Activated CD8-positive, alpha-beta memory T cell treated with anti-CD3 and anti-CD28 coated beads for 48 hours (primary cell): Measurements from ENCODE around the gene TMPRSS2.
"Not testable (repeated sequence)": the region's sequence is repeated elsewhere in the genome, so short reads cannot be mapped to it uniquely, and the experiment has no call there.

ENCODE experiments used
- DNase-seq, 3 experiments: peaks; one replicate each; pipeline ENCODE4 v3.0.0-alpha.2; 2020; ENCODE audit warnings: low read depth in 2 of 3, low spot score in 2 of 3

Gene TMPRSS2

DNA sequence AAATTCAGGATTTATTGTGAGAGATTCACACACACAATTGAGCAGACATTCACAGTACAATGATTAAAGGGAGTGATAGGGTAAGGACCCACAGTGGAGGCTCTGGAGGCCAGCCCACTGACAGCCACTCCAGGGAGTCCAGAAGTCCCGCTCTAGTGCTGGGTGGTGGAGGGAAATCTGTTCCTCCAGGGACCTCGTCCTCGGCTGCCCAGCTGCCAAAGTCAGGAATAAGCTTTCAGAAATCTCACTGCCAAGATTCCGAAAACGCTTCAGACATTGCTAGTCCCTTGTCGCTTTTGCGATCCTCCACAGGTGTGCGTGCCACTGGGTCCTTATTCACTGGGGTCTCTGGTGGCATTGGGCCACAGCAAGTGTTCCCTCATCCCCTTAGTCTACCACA is 79.6 kb downstream of the TMPRSS2 start:
- DNase-seq, result no peak

DNA sequence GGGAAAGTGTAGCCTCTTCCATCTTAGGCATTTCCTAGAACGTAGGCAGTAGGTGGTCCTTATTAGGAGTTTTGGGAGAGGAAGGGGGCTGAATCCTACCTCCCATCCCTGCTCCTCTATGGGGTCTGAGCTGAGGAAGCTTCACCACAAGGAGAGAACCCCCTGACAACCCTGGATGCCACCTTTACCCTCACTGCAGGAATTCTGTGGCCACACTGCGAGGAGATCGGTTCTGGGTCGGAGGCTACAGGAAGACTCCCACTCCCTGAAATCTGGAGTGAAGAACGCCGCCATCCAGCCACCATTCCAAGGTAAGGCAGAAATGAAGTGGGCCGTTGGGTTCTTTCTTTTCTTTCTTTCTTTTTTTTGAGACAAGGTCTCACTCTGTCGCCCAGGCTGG is 80.4 kb downstream of the TMPRSS2 start:
- no peak for DNase-seq

DNA sequence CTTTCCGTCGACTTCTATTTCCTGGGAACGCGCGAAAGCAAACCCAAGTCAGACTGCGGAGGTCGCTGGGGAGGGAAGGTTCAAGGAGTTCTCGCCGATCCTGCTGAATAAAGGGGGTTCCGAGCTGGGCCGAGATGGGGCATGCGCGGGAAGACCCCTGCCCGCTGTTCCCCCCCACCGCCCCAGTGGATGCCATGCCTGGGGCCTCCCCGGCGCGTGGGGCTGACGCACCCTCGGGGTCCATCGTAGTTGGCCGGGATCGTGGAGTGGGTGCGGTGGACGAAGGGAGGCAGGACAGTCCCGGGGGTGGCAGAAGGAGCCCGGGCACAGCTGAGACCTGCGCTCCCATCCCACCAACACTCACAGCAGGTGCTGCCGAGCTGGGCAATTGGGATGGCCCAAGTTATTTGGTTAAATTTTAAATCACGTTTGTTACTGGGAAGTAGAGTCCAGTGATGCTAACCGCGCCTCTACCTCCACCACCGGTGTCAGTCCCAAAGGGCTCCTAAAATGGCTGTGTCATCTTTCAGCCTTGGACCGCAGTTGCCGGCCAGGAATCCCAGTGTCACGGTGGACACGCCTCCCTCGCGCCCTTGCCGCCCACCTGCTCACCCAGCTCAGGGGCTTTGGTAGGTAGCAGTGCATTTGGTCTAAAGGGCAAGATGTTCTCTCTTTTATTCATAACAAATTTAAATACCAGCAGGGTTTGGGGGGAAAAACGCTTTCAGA is 81.1 kb downstream of the TMPRSS2 start:
- no peak for DNase-seq

DNA sequence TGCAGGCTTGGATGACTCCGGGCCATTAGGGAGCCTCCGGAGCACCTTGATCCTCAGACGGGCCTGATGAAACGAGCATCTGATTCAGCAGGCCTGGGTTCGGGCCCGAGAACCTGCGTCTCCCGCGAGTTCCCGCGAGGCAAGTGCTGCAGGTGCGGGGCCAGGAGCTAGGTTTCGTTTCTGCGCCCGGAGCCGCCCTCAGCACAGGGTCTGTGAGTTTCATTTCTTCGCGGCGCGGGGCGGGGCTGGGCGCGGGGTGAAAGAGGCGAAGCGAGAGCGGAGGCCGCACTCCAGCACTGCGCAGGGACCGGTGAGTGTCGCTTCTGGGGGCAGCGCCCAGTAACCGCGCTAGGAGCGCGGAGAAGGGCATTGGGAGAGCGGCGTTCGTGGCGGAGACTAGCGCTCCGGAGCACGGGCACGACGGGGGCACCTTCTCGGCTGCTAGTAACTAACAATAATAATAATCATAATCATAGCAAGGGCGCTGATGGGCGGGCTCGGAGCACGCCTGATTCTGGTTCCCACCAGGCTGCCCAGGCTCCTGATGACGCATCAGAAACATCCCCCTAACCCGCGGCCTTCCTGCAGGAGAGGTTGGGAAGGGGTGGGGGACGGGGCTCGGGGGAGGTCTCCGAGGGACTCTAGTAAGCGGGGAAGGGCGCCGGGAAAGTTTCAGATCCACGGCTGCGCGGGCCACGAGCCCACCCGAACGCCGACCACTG is 81.8 kb downstream of the TMPRSS2 start, which contains the start of gene MX1:
MX1 (plus strand) TSS at position 286 of the 722 bp plus-strand sequence. CDS start 5,832 bp downstream, outside the sequence.
- peak; percentile 42 to 67 (median 51) for DNase-seq

DNA sequence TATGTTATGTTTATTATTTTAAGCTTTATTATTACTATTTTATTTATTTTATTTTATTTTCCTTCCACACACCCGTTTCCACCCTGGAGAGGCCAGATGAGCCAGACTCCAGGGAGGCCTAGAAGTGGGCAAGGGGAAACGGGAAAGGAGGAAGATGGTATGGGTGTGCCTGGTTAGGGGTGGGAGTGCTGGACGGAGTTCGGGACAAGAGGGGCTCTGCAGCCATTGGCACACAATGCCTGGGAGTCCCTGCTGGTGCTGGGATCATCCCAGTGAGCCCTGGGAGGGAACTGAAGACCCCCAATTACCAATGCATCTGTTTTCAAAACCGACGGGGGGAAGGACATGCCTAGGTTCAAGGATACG is 82.4 kb downstream of the TMPRSS2 start:
- no peak for DNase-seq

DNA sequence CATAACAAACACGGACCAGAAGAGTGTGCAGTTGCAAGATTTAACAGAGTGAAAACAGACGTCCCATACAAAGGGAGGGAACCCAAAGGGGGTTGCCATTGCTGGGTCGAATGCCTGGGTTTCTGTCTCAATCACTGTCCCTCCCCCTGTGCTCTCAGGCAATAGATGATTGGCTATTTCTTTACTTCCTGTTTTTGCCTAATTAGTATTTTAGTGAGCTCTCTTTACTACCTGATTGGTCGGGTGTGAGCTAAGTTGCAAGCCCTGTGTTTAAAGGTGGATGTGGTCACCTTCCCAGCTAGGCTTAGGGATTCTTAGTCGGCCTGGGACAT is 84.7 kb downstream of the TMPRSS2 start:
- DNase-seq, result not testable (repeated sequence)

DNA sequence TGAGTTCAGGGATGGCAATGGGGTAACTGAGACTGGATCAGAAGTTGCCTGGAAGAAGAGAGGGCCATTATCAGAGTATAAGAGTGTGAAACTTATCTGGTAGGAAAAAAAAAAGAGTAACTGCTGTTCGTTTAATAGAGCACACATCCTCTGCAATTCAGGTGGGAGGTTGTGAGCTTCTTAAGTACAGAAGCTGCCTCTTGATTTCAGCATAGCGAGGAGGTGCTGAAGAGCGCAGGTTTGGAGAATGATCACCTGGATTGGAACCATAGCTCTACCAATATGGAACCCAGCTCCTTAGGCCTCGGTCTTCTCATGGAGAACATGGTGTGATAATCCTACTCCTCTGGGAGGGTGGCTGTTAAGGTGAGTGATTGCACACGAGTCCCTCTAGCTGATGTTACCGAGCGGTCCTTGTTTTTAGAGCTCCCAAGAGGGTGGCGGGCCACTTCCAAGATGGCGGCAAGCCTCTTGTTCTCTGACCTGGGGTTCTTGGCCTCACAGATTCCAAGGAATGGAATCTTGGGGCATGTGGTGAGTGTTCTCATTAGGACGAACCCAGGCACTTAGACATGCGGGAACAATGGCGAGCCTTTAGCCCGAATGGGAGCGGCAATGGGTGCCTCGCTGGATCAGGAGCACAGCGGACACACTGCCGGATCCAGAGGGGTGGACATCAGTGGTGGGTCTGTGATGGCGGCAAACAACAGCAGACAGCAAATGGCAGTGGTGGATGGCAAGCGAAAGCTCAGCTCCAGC is 85.2 kb downstream of the TMPRSS2 start:
- no peak for DNase-seq

DNA sequence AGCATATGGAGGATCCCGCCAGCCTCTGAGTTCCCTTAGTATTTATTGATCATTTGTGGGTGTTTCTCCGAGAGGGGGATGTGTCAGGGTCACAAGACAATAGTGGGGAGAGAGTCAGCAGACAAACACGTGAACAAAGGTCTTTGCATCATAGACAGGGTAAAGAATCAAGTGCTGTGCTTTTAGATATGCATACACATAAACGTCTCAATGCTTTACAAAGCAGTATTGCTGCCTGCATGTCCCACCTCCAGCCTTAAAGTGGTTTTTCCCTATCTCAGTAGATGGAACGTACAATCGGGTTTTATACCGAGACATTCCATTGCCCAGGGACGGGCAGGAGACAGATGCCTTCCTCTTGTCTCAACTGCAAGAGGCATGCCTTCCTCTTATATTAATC is 87.0 kb downstream of the TMPRSS2 start:
- not testable (repeated sequence) for DNase-seq

DNA sequence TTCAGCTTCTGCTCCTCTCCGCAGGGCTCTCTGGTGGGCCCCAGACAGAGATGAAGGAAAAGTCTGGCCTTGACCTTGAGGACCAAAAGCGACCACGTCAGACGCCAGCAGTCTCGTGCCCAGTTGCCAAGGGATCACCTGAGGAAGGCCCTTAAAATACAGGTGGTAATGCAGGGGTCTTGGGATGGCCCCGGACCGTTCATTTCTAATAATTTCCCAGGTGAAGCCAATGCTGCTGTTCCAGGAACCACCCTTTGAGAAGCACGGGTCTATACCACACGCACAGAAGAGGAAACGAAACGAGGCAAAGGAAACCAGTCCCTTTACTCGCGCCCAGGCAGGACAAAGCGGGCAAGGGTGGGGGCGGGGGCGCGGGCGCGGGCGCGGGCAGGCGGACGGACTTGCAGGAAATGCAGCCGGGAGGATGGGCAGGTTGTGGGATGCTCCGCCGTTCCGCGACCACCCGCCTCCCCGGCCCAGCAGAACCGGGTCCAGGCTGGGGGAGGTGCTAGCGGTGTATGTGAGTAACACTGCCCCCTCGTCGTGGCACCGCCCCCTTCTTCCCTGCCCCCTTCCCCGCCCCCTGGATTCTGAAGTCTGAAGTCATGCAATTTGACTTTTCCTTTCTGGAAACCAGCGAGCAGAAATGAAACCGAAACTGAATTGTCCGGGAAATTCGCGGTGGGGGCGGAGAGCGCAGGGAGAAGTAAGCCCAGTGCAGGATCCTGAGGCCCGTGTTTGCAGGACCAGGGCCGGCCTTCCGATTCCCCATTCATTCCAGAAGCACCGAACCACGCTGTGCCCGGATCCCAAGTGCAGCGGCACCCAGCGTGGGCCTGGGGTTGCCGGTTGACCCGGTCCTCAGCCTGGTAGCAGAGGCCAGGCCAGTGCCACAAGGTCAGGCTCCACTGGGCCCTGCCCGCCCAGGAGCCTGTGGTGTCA is 87.8 kb downstream of the TMPRSS2 start:
- DNase-seq, result peak in 1 of 3 experiments; percentile 18

DNA sequence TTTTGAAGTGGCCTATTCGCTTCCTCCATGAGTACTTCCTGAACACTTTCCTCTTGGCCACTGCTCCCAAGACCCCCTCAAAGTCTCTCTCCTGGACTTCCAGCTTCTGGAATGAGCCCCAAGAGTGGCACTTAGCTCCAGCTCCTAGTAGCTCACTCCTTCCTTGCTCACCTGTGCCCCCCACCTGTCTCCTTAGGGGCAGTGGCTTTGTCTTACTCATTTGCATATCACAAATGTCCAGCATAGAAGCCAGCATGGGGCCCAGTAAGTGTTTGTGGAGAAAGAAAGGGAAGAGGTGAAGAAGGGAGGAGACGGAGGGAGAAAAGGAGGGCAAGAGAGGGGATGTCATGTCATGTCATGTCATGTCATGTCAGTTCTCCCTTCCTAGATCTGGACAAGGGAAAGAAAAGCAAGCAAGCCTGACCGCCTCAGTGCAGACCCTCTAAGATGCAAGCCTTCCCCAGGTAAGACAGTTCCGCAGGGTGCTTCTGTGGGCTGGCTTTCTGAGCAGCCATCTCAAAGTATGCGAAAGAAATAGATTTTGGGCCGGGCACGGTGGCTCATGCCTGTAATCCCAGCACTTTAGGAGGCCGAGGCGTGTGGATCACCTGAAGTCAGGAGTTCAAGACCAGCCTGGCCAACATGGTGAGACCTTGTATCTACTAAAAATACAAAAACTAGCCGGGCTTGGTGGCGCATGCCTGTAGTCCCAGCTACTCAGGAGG is 88.8 kb downstream of the TMPRSS2 start:
- DNase-seq, result no peak

DNA sequence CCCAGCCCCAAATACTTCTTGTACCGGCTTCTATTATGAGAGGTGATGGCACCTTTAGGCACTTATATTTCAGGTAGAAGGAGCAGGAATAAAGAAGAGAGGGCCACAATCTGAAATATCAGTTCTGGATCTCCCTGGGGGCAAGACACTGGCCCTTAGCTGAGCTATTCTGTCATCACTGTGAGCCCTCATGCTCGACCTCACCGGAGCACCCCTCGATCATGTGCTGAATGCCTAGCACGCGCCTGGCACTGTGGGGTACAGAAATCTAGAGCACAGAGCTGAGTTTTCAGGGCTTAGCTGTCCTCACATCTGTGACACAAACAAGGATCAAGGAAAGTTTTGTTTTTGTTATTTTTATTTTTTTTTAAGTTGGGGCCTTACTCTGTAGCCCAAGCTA is 89.6 kb downstream of the TMPRSS2 start:
- no peak for DNase-seq

DNA sequence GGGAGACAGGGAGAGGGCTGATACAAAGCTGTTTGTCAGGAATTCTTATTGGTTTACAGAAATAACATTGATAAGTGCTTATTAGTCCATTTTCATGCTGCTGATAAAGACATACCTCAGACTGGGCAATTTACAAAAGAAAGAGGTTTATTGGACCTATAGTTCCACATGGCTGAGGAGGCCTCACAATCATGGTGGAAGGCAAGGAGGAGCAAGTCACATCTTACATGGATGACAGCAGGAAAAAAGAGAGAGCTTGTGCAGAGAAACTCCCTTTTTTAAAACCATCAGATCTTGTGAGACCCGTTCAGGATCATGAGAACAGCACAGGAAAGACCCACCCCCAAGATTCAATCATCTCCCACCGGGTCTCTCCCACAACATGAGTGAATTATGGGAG is 90.5 kb downstream of the TMPRSS2 start:
- not testable (repeated sequence) for DNase-seq
